ENCODE measurements around the gene CLIC3.

DNA sequence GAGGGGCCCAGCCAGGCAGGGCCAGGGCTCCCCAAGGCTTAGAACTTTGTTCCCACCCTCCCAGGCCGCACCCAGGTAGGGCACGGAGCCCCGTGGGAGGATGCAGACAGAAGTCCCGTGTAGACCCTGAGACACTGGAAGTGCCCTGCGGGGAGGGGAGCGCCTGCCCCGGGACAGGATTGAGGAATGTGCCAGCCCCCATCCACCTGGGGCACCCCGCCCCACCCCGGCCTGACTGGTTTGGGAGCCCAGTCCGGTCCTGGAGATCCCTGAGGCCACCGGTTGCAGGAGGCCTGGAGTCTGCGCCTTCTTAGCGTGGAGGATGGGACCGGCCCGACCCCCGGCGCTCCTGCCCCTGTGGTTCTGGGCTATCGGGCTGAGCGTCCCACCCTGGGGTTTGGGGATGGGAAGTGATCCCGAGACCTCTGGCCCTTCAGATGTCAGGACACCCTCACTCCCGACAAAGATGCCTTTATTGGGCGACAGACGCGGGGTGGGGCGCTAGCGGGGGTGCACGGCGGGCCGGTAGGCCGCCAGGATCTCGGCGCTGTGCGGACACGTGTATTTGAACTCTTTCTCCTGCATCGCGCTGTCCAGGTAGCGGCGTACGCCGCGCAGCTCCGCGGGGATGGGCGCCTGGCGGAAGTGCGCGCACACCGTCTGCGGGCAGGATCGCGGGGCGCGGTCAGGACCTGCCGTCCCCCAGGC is 2.0 kb downstream of the CLIC3 start:
- TF ChIP-seq, protein P1, sequence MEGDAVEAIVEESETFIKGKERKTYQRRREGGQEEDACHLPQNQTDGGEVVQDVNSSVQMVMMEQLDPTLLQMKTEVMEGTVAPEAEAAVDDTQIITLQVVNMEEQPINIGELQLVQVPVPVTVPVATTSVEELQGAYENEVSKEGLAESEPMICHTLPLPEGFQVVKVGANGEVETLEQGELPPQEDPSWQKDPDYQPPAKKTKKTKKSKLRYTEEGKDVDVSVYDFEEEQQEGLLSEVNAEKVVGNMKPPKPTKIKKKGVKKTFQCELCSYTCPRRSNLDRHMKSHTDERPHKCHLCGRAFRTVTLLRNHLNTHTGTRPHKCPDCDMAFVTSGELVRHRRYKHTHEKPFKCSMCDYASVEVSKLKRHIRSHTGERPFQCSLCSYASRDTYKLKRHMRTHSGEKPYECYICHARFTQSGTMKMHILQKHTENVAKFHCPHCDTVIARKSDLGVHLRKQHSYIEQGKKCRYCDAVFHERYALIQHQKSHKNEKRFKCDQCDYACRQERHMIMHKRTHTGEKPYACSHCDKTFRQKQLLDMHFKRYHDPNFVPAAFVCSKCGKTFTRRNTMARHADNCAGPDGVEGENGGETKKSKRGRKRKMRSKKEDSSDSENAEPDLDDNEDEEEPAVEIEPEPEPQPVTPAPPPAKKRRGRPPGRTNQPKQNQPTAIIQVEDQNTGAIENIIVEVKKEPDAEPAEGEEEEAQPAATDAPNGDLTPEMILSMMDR (conservative IDR thresholded peaks at IDR 0.05) = no peak
- no peak for TF ChIP-seq EZH2 (IDR thresholded peaks at IDR 0.05; ENCODE audit: low read depth)
